HG03103 (cell line): ENCODE data around the gene DPY30.

Experiments used
- ATAC-seq: cut with Tn5 transposase; IDR thresholded peaks from one replicate; pipeline ENCODE4 v1.9.1; 2021; ENCODE audit warnings: low read depth; ENCODE audit not compliant: unreplicated experiment

DPY30 gene

DNA sequence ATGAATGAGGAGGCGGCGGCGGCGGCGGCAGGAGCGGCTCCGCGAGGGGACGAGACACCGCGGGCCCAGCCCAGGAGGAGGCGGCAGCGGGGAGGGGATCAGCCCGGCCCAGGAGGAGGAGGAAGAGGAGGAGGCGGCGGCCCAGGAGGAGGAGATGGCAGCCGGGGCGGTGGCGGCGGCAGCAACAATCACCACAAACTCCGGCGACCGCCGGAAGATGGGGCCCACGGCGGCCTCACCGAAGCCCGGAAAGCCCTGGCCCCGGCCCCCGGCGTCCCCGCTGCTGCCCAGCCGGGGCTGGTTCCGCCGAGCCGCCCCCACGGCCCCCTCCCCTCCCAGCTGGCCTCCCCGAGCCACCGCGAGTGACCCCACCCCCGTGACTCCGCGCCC lies 29.3 kb downstream of the DPY30 start:
- ATAC-seq = peak; percentile 39

DNA sequence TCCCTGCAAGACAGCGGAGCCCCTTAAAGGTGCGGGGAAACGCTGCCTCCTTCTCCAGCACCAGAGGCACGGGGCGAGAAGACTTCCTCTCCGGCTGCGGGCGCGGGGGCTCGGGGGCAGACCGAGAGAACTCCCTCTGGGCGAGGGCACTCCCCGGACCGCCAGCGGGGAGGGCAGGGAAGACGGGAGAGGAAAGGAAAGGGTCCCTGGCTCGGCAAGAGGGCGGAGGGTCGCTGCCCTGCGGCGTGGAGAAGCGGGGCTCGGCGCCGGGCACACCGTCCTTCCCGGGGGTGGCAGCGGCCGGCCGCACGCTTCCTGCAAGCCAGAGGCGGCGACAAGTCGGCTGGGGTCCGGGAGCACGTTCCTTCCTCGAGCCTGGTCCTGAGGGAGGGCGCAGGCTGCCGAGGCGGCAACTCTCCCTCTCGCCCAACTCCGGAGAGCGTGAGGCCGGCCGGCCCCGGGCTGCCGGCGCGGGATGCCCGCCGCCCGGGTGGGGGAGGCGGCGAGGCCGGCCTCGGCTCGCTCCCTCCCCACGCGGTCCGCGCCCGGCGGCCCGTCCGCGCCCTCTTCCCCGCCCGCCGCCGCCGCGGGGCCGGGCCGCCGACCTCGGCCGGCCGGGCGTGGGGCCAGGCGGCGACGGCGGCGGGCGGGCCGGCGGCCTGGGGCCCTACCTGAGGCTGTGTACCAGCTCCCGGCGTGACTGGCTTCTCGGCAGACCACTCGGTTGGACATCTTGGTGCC lies 29.9 kb downstream of the DPY30 start:
- peak; percentile 17 for ATAC-seq

DNA sequence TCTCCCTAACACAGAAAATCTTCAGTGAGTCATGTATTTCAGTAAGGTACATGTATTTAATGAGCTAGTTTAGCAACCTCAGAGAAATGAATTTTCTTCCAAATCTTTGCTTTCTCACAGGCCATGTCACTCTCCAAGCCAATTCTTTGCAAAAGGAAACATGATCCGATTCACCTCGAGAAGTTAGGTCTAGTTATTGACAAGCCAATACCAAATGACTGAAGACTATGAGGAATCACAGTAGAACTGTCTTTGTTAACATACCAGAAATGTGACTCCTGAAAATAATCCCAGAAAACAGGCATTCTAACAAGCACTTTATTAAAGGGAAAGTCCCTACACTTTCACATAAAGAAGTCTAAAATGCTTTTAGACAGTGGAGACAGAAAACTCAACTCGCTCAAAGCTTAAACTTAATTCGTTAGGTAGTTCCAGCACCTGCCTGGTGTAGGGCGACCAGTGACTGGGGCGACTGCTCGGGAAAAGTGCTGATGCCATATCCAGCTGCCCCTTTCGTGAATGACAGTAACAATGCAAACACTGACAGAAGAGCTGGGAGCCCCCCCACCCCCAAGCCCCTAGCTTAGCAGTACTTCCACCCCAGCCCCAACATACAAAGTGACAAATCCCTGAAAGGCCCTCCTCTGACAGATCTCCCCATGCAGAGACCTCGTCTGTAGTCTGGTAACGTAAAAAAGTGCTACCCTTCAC lies 30.6 kb downstream of the DPY30 start:
- ATAC-seq = no peak

DNA sequence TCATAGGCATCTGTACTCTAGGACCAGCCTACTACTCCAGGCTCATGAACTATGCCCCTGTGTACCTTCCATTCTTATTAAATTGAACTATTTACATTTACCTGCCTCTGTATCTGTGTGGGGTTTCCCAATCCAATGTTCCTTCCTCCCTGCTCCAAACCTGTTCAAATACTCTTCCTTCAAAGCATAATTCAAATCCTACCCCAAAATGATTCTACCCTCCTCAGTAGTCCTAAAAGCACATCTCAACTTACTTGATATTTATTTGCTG lies 32.5 kb downstream of the DPY30 start:
- ATAC-seq = no peak

DNA sequence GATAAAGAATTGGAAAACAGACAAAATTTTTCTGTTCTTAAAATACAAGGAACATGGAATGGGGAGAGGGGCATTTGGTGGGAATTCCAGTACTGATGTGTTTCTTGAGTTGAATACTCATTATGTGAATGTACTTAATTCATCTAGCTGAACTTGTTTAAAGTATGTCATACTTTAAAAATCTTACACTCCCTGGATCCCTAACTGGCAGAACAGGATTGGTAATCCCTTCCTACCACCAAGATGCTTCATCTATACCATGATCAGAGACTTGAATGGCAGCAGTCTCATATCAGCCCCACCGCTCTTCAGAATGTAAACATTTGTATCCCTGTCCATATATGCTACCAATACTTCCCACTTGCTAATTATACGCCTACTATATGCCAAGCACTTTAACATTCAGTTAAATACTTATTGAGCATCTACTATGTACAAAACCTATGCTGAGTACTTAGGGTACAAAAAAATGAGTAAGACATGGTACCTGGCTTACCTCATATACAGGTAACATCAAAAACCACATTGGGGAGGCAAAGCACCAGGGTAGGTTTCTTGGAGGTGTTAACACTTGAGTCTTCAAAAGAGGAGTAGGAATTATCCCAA lies 34.1 kb downstream of the DPY30 start:
- no peak for ATAC-seq

DNA sequence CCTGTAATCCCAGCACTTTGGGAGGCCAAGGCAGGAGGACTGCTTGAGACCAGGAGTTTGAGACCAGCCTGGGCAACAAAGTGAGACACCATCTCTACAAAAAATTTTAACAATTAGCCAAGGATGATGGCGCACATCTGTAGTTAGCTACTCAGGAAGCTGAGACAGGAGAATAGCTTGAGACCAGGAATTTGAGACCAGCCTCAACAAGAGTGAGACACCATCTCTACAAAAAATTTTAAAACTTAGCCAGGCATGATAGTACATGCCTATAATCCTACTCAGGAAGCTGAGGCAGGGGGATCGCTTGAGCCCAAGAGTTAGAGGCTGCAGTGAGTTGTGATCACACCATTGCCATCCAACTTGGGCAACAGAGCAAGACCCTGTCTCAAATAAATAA lies 35.8 kb downstream of the DPY30 start:
- ATAC-seq = no peak

DNA sequence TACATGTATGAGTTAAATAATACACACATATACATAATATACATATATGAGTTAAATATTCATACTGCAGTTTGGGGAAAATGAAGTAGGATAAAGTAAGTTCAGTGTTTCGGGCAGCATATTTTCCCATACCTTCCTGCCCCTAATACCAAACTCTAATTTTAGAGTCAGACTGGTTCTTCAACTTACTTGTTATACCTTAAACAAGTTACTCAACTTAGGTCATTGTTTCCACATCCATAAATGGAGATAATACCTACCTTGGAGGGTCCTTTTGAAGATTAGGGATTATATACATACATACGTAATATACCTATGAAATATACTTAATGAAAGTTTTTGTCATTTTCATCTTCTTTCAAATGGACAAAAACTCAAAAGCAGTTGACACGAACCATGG lies 37.2 kb downstream of the DPY30 start:
- ATAC-seq = no peak

DNA sequence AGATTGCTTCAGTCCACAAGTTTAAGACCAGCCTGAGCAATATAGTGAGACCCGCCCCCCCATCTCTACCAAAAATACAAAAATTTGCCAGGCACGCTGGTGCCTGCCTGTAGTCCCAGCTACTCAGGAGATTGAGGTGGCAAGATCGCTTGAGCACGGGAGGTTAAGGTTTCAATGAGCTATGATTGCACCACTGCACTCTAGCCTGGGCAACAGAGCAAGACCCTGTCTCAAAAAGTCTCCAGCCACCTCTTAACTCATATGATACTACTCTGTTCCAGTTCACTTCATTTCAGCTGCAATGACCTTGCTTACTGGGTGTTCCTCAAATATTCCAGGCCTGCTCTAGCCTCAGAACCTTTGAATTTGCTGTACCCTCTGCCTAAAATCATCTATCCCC lies 40.2 kb downstream of the DPY30 start:
- no peak for ATAC-seq

DNA sequence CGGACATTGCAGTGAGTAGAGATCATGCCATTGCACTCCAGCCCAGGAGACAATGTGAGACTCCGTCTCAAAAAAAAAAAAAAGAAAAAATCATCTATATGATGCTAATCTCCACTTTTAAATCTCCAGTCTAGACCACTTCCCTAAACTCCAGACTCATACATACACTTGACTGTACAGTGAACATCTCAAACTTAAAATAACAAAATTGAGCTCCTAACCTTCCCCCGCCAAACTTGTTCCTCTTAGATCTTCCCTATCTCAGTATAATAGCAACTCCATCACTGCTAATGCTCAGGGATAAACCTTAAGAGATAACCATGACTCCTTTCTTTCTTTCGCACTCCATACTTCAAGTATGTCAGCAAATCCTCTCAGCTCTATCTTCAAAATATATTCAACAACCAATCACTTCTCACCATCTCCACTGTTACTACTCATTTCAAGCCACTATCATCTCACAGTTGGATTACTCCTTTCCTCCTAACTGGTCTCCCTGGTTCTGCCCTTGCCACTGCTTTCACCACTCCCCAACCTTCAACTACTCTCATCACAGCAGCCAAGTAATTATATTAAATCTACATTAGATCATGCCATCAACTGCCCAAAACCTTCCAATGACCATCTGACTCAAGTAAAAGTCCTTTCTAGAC lies 40.7 kb downstream of the DPY30 start:
- no peak for ATAC-seq

DNA sequence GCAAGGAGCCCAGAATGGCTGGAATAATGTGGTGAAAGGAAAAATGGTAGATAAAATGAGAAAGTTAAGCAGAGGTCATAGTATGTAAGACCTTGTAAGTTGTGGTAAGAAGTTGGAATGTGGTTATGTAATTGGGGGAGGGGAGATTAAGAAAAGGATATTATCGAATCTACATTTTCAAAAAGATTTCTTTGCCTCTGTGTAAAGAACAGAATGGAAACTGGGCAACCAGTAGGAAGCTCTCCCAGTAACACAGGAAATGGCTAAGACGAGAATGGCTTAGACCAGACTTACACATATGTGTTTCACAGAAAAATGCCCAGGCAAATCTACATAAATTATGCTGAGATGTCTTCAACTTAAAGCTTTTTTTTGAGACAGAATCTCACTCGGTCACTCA lies 42.0 kb downstream of the DPY30 start:
- no peak for ATAC-seq

DNA sequence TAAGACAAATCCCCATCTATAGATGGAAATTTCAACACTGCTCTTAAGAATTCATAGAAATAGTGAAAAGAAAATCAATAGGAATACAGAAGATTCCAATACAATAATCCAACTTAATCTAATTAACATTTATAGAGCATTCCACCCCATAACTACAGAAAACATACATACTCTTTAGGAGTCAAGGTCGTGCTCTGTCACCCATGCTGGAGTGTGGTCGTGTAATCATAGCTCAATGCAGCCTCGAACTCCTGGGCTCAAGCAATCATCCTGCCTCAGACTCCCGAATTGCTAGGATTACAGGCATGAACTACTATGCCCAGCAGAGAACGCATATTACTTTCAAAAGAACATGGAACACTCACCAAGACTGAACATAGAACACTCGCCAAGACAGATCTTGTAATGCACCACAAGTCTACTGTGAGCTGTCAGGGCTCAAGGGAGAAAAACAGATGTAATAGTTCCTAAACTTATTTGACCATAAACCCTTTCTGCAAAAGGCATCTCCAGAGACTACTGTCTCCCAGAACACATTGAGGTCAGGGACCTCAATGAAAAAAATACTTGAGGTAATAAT lies 42.9 kb downstream of the DPY30 start:
- ATAC-seq = no peak

DNA sequence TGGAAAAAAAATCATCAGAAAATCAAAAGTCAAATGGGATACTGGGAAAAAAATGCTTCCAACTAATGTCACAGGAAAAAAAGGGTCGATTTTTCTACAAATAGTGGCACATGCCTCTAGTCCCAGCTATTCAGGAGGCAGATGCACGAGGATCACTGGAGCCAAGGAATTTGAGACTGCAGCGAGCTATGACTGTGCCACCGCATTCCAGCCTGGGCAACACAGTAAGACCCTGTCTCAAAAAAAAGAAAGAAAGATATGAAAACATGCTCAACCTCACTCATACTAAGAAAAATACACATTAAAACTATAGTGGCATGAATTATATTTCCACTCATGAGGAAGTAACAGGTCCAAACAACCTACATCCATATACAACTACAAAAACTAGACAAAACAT lies 46.7 kb downstream of the DPY30 start:
- ATAC-seq = no peak

DNA sequence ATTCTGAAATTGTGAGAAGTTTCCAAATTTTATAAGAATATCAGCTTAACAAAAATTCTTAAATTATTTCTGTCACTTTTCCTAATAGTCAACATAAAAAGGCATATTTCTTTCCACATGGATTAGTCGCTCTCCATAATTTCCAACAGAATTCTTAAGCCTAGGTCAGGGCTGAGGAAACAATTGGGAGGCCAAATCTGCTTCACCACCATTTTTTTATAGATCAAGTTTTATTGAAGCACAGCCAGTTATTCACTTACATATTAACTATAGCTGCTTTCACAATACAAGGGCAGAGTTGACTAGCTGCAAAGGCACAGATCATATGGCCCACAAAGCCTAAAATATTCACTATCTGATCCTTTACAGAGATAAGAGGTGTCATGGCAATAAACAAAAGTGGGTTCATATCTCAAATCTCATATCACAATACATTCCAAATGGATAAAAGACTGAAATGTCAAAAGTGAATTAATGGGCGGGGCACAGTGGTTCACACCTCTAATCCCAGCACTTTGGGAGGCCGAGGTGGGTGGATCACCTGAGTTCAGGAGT lies 47.5 kb downstream of the DPY30 start:
- no peak for ATAC-seq

DNA sequence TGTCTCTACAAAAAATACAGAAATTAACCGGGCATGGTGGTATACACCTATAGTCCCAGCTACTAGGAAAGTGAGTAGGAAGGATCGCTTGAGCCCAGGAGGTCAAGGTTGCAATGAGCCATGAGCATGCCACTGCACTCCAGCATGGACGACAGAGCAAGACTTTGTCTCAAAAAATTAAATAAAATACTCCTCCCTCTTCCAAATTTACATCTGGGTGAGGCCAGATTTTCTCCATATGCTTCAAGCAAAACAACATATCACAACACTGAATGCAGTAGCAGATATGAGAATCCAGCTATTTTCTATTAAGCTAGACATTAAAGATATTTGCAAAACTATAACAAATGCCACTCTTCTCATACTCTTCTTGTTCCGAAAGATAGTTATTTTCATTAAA lies 49.7 kb downstream of the DPY30 start:
- ATAC-seq = no peak

DNA sequence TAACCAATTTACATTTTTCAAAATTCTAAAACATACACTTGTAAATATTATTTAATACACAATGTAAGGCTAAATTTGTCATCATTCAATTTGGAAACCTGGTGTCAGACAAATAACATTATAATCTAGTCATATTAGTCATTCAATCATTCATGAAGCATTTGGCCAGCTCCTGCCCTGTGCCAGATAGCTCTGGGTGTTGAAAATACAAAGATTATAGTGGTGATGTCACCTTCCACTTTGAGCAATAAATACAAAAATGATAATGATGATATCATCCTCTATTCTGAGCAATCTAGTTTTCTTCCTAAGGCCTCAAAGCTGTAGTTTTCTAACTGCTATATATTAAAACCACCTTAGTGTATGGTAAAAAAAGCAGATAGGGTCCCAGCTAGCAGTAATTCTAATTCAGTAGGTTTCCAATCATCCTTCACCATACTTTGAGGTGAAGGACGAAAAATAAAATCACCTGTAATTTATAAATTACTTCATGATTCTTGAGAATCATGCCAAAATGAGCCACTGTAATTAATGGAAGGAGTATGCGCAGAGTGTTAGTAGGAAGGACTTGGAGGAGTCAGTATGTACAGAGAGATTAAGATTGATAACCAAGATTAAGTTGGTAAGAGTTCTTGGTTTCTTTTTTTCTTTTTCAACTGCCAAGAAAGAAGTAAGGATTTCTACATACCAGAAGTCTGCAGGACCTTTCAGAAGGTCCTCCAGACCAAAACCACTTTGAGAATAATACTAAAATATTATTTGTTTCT lies 52.0 kb downstream of the DPY30 start:
- ATAC-seq = no peak

DNA sequence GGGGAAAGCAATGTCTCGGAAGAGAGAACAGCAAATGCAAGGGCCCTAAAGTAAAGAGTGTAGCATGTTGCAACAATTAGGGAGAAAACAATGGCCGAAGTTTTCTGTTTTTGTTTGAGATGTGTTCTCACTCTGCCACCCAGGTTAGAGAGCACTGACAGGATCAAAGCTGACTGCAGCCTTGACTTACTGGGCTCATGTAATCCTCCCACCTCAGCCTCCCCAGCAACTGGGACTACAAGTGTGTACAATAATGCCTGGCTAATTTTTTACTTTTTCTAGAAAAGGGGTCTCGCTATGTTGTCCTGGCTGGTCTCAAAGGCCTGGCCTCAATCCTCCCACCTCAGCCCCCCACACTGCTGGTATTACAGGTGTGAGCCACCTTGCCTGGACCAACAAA lies 52.7 kb downstream of the DPY30 start:
- ATAC-seq = no peak

DNA sequence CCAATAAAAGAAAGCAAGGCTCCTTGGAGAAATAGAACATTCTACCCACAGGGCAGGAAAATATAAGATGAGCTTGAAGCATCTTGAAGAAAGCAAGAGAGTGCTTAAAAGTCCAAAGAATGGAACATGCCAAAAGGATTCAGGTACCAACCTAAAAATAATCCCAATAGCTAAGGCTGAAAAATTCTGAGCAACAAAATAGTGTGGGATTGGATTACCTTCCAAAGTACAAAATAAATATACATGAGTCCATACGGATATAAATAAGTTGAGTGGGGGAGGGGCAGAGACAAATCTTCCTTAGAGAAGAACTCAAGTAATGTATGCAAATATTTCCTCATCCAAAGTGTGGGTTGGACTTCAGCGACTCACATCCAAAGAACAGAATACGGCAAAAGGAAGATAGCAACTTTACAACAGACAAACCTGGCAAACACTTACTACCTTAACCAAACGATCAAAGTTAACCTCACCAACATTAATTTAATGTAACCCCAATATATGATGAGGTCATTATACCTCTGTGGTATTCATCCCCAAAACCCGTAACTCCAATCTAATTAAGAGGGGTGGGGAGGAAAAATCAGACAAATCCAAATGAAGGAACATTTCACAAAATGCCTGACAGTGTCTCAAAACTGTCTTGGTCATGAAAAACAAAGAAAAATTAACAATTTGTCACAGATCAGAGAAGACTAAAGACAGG lies 55.7 kb downstream of the DPY30 start:
- ATAC-seq = no peak

DNA sequence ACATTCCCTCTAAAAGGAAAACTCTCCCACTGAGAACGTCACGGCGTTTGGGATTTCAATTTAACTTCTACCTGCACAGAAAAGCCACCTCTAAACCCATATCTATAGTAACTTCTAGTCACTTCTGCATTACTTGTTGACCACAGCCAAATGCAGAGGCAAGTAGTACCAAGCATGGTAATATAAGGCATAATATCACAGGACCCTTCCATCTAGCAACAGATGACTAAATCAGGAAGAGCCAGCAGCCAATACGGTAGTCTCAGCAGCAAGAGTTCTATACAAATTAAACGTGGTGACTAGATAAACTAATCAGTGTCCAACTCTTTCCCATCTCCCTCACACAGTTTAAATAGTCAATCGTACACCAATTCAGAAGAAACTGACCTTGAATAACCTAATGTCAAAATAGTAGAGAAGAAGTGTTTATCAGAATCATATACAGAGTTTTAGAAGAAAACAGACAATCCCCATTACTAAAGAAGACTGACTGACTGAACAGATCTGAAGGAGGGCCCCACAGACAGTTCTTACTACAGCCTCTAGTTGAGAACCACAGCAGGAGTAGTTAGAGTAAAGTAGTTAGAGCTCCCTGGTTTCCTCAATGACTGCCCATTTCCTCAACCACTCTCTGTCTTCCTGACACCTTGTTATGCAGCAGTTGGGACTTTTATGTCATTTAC lies 58.8 kb downstream of the DPY30 start:
- ATAC-seq = peak; percentile 97

DNA sequence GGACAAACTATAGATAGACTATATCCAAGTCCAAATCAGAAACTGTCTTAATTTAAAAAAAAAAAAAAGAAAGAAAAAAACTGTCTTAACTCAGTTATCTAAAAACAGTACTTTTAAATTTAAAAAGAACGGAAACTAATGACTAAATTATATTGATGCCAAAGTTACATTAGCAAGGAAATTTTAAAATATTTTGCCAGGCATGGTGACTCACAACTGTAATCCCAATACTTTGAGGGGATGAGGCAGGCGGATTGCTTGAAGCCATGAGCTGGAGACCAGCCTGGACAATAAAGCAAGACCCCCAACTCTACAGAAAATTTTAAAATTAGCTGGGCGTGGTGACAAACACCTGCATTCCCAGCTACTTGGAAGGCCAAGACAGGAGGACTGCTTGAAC lies 59.6 kb downstream of the DPY30 start:
- ATAC-seq = no peak
